A673 (cell line): ENCODE results near the gene SUSD6. TPM values are rescaled to one million over a fixed set of nuclear protein-coding genes. Genes with fewer than 3 reads are reported as not detected.

ENCODE experiments used
- BruUV-seq: library from RNA; stranded (reverse); fragments of 400-500 nt; replicated peaks from 2 replicates; lab custom pipeline; 2021; lab: Mats Ljungman, UMichigan
- CTCF ChIA-PET: fragments of 300-600 bp; sonication (Branson Sonifier 250); formaldehyde crosslinking; loops from one replicate; lab custom pipeline; 2022; ENCODE audit warnings: antibody characterized with exemption; lab: Charles Lee
- POLR2A ChIA-PET: fragments of 300-600 bp; sonication (Branson Sonifier 250); formaldehyde crosslinking; loops from one replicate; lab custom pipeline; 2022; ENCODE audit warnings: antibody characterized with exemption; ENCODE audit not compliant: low non-redundant PET; lab: Charles Lee
- DNase-seq: peaks from one replicate; pipeline ENCODE4 v3.0.0-alpha.2; 2015; ENCODE audit warnings: low spot score
- H3K27ac ChIP-seq: fragments of 200-600 bp; sonication (generic); 2 replicates; pipeline ENCODE4 v1.5.1; 2016; ENCODE audit warnings: mixed run types, low read depth, mild to moderate bottlenecking, mixed read lengths, antibody characterized with exemption, low read length; ENCODE audit not compliant: poor library complexity, severe bottlenecking
- H3K27me3 ChIP-seq: fragments of 200-600 bp; sonication (generic); replicated peaks from 2 replicates; pipeline ENCODE4 v1.6.1; 2017; ENCODE audit warnings: mixed run types, low read depth, mild to moderate bottlenecking, mixed read lengths, antibody characterized with exemption, low read length; ENCODE audit not compliant: insufficient read depth, poor library complexity
- H3K36me3 ChIP-seq: fragments of 200-600 bp; sonication (generic); 2 replicates; pipeline ENCODE4 v1.6.1; 2016; ENCODE audit warnings: mixed run types, mild to moderate bottlenecking, mixed read lengths, antibody characterized with exemption, low read length; ENCODE audit not compliant: insufficient read depth, poor library complexity, severe bottlenecking
- H3K4me1 ChIP-seq: fragments of 200-600 bp; sonication (generic); 2 replicates; pipeline ENCODE4 v1.6.1; 2017; ENCODE audit warnings: mixed run types, mild to moderate bottlenecking, mixed read lengths, antibody characterized with exemption, low read length; ENCODE audit not compliant: insufficient read depth, poor library complexity, severe bottlenecking
- H3K4me3 ChIP-seq: fragments of 200-600 bp; sonication (generic); 2 replicates; pipeline ENCODE4 v1.5.1; 2016; ENCODE audit warnings: low read depth, mixed run types, mild to moderate bottlenecking, mixed read lengths, low read length; ENCODE audit not compliant: poor library complexity, severe bottlenecking
- H3K9me3 ChIP-seq: fragments of 200-600 bp; sonication (generic); 2 replicates; pipeline ENCODE4 v1.6.1; 2016; ENCODE audit warnings: mixed run types, low read depth, mild to moderate bottlenecking, mixed read lengths, antibody characterized with exemption, low read length; ENCODE audit not compliant: poor library complexity, severe bottlenecking
- EZH2 ChIP-seq: fragments of 200-600 bp; sonication (generic); IDR thresholded peaks from 2 replicates; pipeline ENCODE4 v1.6.1; 2017; ENCODE audit warnings: borderline replicate concordance, low read depth, mild to moderate bottlenecking, mixed read lengths, antibody characterized with exemption, low read length; ENCODE audit not compliant: poor library complexity, severe bottlenecking
- intact Hi-C: fragments of 100-400 bp; cut with micrococcal nuclease; formaldehyde crosslinking; loops from one replicate; pipeline ENCODE4 v1.10.0; 2022; ENCODE audit not compliant: unreplicated experiment
- total RNA-seq: library from RNA; stranded (reverse); gene quantifications from 2 replicates; pipeline ENCODE4 v1.2.3, GENCODE V29; 2021
- TF ChIP-seq, protein P1 (sequence below): fragments of 300-800, 200-600 bp; sonication (generic); conservative IDR thresholded peaks from 2 replicates; pipeline ENCODE4 v1.5.1; 2017; ENCODE audit warnings: low read depth, mild to moderate bottlenecking, antibody characterized with exemption, low read length, moderate library complexity, mixed read lengths

SUSD6 gene
- total RNA-seq, 1 experiment from 2014 or later: 9.2 TPM

DNA sequence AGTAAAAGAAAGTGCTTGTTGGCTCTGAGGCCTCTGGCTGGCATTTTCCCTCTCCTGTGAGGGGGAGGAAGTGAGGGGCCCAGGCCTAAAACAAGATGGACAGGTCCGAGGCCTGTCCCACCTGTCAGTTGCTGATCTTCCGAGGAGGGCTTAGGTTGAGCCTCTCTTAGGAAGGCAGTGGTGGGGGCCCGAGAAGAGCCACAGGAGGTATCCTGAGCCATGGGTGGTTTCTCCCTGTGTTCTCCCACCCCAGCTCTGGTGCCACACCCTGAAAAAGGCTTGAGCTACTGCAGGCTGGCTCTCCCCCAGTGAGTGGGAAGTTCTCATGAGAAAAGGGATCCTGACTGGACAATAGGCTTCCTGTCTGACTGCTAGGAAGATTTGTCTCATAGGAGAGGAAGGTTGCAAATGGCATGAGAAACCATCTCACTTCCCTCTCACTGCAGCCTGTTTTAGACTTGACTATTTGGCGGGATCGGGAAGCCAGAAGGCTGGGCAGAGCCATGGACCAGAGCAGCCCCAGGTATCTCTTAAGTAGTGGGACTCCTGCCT lies 83.4 kb downstream of the SUSD6 start:
- Histone ChIP-seq H3K4me1 (peaks cover 28% of the 10 kb centered on the region), H3K36me3 (no peaks in the 10 kb centered on the region), H3K9me3 (no peaks in the 10 kb centered on the region), H3K27ac (peak overlapping the region; percentile 25), H3K27me3 (no peaks in the 10 kb centered on the region), H3K4me3 (no peak overlapping the region)
- DNase-seq: no peak
- intact Hi-C loops: no loop called here
- TF ChIP-seq, protein P1, sequence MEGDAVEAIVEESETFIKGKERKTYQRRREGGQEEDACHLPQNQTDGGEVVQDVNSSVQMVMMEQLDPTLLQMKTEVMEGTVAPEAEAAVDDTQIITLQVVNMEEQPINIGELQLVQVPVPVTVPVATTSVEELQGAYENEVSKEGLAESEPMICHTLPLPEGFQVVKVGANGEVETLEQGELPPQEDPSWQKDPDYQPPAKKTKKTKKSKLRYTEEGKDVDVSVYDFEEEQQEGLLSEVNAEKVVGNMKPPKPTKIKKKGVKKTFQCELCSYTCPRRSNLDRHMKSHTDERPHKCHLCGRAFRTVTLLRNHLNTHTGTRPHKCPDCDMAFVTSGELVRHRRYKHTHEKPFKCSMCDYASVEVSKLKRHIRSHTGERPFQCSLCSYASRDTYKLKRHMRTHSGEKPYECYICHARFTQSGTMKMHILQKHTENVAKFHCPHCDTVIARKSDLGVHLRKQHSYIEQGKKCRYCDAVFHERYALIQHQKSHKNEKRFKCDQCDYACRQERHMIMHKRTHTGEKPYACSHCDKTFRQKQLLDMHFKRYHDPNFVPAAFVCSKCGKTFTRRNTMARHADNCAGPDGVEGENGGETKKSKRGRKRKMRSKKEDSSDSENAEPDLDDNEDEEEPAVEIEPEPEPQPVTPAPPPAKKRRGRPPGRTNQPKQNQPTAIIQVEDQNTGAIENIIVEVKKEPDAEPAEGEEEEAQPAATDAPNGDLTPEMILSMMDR: no peak
- TF ChIP-seq EZH2: no peak
- no TSS peak for BruUV-seq
- POLR2A ChIA-PET: interaction anchor here (0.6 kb wide), 1 partner anchor 85 kb away, joined by 4 read pairs; no protein-coding TSS in a partner anchor
- CTCF ChIA-PET: no interaction called here

DNA sequence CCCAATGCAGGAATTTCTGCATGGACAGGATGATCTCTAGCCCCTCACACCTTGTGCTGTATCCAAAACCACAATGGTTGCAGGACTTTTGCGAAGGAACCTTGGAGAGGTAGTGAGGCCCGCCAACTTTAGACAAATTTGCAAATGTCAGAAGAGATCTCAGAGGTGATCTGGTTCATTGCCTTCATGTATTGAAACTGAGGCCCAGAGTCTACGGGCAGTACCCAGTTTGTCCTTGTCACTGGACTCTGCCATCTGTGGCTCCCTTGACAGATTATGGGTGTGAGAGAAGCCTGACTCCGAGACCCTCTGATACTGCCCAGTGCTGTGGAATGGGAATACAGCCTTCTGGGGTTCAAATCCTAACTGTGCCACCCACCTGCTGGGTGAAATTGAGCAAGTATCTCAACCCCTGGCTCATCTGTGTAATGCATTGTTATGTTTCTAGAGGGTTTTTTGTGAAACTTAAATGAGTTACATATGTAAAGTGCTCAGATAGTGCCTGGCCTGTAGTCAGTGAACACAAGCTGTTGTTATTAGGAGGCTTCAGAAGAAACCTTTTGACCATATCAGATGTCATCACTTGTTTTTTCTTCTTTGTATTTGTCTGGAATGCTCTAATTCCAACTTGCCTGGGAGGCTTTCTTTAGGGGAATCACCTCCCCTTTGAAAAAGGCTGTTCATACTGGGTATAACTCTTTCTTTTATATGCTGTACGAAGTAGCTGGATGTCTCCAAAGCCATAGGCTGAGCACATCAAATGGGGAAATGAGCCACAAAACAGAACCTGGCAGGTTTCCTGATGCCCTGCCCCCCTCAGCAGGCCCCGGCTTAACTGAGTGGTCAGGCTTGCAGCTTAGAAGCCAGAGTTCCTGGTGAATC lies 84.2 kb downstream of the SUSD6 start:
- Histone ChIP-seq H3K9me3 (no peaks in the 10 kb centered on the region), H3K27me3 (no peaks in the 10 kb centered on the region), H3K4me1 (peaks cover 30% of the 10 kb centered on the region), H3K36me3 (no peaks in the 10 kb centered on the region), H3K4me3 (no peak overlapping the region), H3K27ac (peak overlapping the region; percentile 25)
- intact Hi-C loops: no loop called here
- BruUV-seq: no TSS peak
- CTCF ChIA-PET: no interaction called here
- TF ChIP-seq, protein P1: no peak
- no peak for TF ChIP-seq EZH2
- POLR2A ChIA-PET: no interaction called here
- DNase-seq: no peak

DNA sequence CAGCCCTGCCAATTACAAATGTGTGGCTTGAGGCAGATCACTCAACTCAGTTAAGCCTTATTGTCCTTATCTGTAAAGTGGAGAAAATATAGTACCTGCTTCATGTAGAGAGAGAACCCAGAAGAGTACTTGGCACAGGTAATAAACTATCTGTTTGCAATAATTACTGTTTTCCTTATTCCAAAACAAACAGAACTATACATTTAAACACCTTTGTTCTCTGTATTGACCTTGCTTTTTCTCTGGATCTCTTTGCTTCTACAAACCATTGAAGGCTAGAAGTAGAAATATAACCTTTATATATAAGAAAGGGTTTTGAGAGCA lies 84.8 kb downstream of the SUSD6 start:
- Histone ChIP-seq H3K27ac (peak overlapping the region; percentile 15), H3K27me3 (no peaks in the 10 kb centered on the region), H3K4me1 (peaks cover 36% of the 10 kb centered on the region), H3K9me3 (no peaks in the 10 kb centered on the region), H3K36me3 (no peaks in the 10 kb centered on the region), H3K4me3 (no peak overlapping the region)
- no peak for DNase-seq
- CTCF ChIA-PET: no interaction called here
- TF ChIP-seq EZH2: no peak
- TF ChIP-seq, protein P1: no peak
- POLR2A ChIA-PET: no interaction called here
- BruUV-seq: no TSS peak
- intact Hi-C loops: no loop called here
